GM12892 (cell line): ENCODE measurements around the gene PRPSAP2.

Experiments used
- POLR2A ChIP-seq: IDR thresholded peaks from 2 replicates; pipeline ENCODE4 v1.6.1; 2011; ENCODE audit warnings: low read depth, low read length, control low read depth
- POLR2AphosphoS5 ChIP-seq: IDR thresholded peaks from 2 replicates; pipeline ENCODE4 v1.6.1; 2011; ENCODE audit warnings: low read depth, low read length, control low read depth

DNA sequence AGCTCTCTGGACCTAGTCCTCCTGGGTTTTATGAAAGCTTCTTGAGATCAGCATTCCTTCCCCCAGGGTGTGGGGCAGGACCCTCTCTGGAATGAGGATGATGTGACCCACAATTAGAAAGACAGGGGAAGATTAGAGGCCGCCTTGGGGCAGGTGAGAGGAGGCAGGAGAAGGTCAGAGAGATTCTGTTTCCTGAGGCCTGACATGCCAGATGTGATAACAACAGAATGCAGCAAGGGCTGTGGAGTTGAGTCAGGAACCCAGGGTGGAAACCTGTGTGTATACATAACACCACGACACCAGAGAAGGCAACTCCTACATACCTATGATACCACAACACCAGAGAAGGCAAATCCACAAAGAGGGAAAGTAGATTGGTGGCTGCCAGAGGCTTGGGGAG, 88.6 kb downstream of the PRPSAP2 start:
- TF ChIP-seq POLR2A (no peak), POLR2AphosphoS5 (no peak)
